T-helper 2 cell treated with Interferon-gamma antibody and Interleukin-4, amounts not matched to agents 5 μg/mL and 100 μg/mL, for 36 hours (primary cell): ENCODE results near the gene CTNND2.

Experiments used
- DNase-seq: peaks from one replicate; pipeline ENCODE4 v3.0.0; 2021; ENCODE audit warnings: low spot score
- H3K27ac Mint-ChIP-seq: one replicate; pipeline ENCODE4 v1.8.0; 2021; ENCODE audit warnings: mild to moderate bottlenecking, mixed read lengths
- H3K27me3 Mint-ChIP-seq: one replicate; pipeline ENCODE4 v1.8.0; 2021; ENCODE audit warnings: low read depth, mixed read lengths
- H3K36me3 Mint-ChIP-seq: one replicate; pipeline ENCODE4 v1.8.0; 2021; ENCODE audit warnings: low read depth, mixed read lengths
- H3K4me1 Mint-ChIP-seq: one replicate; pipeline ENCODE4 v1.8.0; 2021; ENCODE audit warnings: low read depth, mixed read lengths
- H3K4me3 Mint-ChIP-seq: one replicate; pipeline ENCODE4 v1.8.0; 2022; ENCODE audit warnings: mild to moderate bottlenecking, moderate library complexity, mixed read lengths
- H3K9me3 Mint-ChIP-seq: one replicate; pipeline ENCODE4 v1.8.0; 2021; ENCODE audit warnings: mixed read lengths

Gene CTNND2

DNA sequence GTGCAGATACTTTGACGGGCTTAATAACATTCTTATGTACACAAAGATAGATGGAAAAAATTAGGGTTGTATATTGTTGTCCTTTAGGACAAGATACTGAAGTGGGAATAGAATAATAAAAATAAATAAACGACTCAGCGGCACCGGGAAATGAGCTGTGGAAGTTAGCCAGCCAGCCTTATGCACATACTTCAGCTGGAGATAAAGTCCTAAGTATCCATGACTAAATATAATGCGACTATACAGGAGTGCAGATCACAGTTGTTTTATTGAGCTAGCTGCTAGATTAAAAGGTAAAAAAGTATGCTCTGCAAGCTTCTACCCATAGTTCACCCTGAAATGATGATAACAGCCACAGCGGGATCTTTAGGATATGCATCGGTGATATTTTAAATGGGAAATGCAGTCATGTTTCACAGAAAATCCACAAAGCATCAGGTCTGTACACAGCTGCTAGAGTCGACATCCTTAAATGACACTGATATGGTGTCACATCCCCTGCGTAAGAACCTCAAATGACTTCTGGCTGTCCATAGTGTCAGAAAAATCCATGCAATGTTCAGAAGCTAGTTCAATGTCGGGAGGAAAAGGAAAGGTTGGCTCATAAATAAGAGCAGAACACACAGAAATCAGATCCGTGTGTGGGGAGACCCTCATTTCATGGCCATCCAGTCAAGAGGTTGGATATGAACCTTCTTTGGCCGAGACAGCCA lies 750.4 kb downstream of the CTNND2 start:
- H3K4me3 Mint-ChIP-seq = no peak overlapping the region
- DNase-seq = no peak
- no peaks in the 10 kb centered on the region for H3K4me1 Mint-ChIP-seq
- no peak overlapping the region for H3K27ac Mint-ChIP-seq
- H3K36me3 Mint-ChIP-seq = no peaks in the 10 kb centered on the region
- no peaks in the 10 kb centered on the region for H3K27me3 Mint-ChIP-seq
- H3K9me3 Mint-ChIP-seq = no peaks in the 10 kb centered on the region

GRCh38 chr5:11152368-11152767 lies 751.9 kb downstream of the CTNND2 start:
- no peak for DNase-seq
- Mint-ChIP-seq H3K9me3 (no peaks in the 10 kb centered on the region), H3K27ac (no peak overlapping the region), H3K4me1 (no peaks in the 10 kb centered on the region), H3K36me3 (no peaks in the 10 kb centered on the region), H3K4me3 (no peak overlapping the region), H3K27me3 (no peaks in the 10 kb centered on the region)

GRCh38 chr5:11150976-11151375 lies 753.3 kb downstream of the CTNND2 start:
- Mint-ChIP-seq H3K4me1 (no peaks in the 10 kb centered on the region), H3K27me3 (no peaks in the 10 kb centered on the region), H3K4me3 (no peak overlapping the region), H3K27ac (no peak overlapping the region), H3K36me3 (no peaks in the 10 kb centered on the region), H3K9me3 (no peaks in the 10 kb centered on the region)
- DNase-seq = no peak

DNA sequence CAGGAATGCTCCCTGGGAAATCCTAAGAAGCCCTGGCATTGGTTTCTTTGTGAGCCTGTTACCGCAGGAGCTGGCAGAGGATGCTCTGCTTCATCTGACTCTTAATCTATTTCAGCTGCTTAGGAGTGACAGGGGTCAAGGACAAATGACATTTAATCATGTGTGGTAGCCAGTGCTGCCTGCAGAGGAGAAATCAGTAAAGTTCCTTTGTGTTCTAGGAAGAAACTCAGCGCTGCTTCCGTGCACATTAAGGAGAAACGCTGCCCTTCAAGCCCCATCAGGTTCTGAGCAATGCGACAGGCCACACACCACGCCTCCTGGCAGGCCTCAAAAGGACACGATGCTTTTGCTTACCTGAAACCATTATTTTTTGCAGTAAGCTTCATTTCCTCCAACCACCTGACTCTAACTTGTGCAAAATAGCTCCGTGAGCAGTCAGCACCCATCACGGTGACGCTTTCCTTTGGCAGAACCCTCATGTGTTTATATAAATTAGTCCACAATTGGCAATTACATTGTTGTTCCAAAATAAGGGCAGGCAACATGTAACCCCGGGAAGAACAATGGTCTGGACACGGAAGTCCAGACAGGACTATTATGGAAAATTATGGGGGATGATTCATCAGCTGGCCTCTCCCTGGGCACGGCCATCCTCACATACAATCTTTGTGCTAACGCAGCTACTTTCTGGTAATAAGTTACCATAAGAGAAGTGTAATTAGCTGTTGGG lies 755.3 kb downstream of the CTNND2 start:
- Mint-ChIP-seq H3K27ac (no peak overlapping the region), H3K4me3 (no peak overlapping the region), H3K36me3 (no peaks in the 10 kb centered on the region)

GRCh38 chr5:11146171-11146570 lies 758.1 kb downstream of the CTNND2 start:
- Mint-ChIP-seq H3K4me1 (no peaks in the 10 kb centered on the region), H3K36me3 (no peaks in the 10 kb centered on the region), H3K4me3 (no peak overlapping the region), H3K27ac (no peak overlapping the region), H3K9me3 (no peaks in the 10 kb centered on the region), H3K27me3 (no peaks in the 10 kb centered on the region)
- no peak for DNase-seq

More for the DNA sequence above, 755.3 kb downstream of the CTNND2 start:
- no peak for DNase-seq
- Mint-ChIP-seq H3K27me3 (no peaks in the 10 kb centered on the region), H3K4me1 (no peaks in the 10 kb centered on the region), H3K9me3 (no peaks in the 10 kb centered on the region)

- no peaks in the 10 kb centered on the region for H3K4me1 Mint-ChIP-seq
- H3K27me3 Mint-ChIP-seq = no peaks in the 10 kb centered on the region
- no peaks in the 10 kb centered on the region for H3K9me3 Mint-ChIP-seq
- no peak overlapping the region for H3K4me3 Mint-ChIP-seq
- H3K27ac Mint-ChIP-seq = no peak overlapping the region
- DNase-seq = peak; percentile 8
- H3K36me3 Mint-ChIP-seq = no peaks in the 10 kb centered on the region
These were observed 760.6 kb downstream of the CTNND2 start for GRCh38 chr5:11143456-11144267.

- Mint-ChIP-seq H3K36me3 (no peaks in the 10 kb centered on the region), H3K27me3 (no peaks in the 10 kb centered on the region), H3K4me1 (no peaks in the 10 kb centered on the region), H3K27ac (no peak overlapping the region), H3K4me3 (no peak overlapping the region), H3K9me3 (no peaks in the 10 kb centered on the region)
- DNase-seq = no peak
These were observed 764.9 kb downstream of the CTNND2 start for GRCh38 chr5:11139217-11139865.

- no peak overlapping the region for H3K27ac Mint-ChIP-seq
- no peaks in the 10 kb centered on the region for H3K9me3 Mint-ChIP-seq
- H3K4me1 Mint-ChIP-seq = no peaks in the 10 kb centered on the region
- DNase-seq = no peak
- no peaks in the 10 kb centered on the region for H3K27me3 Mint-ChIP-seq
- no peak overlapping the region for H3K4me3 Mint-ChIP-seq
- no peaks in the 10 kb centered on the region for H3K36me3 Mint-ChIP-seq
These were observed 774.1 kb downstream of the CTNND2 start for GRCh38 chr5:11130131-11130530.

- no peaks in the 10 kb centered on the region for H3K27me3 Mint-ChIP-seq
- no peaks in the 10 kb centered on the region for H3K36me3 Mint-ChIP-seq
- H3K27ac Mint-ChIP-seq = no peak overlapping the region
- DNase-seq = no peak
- no peaks in the 10 kb centered on the region for H3K4me1 Mint-ChIP-seq
- no peaks in the 10 kb centered on the region for H3K9me3 Mint-ChIP-seq
- no peak overlapping the region for H3K4me3 Mint-ChIP-seq
These were observed 776.2 kb downstream of the CTNND2 start for GRCh38 chr5:11128021-11128420.

- no peak for DNase-seq
- no peaks in the 10 kb centered on the region for H3K36me3 Mint-ChIP-seq
- H3K27me3 Mint-ChIP-seq = no peaks in the 10 kb centered on the region
- no peaks in the 10 kb centered on the region for H3K4me1 Mint-ChIP-seq
- H3K4me3 Mint-ChIP-seq = no peak overlapping the region
- no peaks in the 10 kb centered on the region for H3K9me3 Mint-ChIP-seq
- H3K27ac Mint-ChIP-seq = no peak overlapping the region
These were observed 777.4 kb downstream of the CTNND2 start for GRCh38 chr5:11126844-11127243.

- no peak overlapping the region for H3K27ac Mint-ChIP-seq
- no peak for DNase-seq
- no peaks in the 10 kb centered on the region for H3K27me3 Mint-ChIP-seq
- no peaks in the 10 kb centered on the region for H3K36me3 Mint-ChIP-seq
- no peaks in the 10 kb centered on the region for H3K9me3 Mint-ChIP-seq
- H3K4me3 Mint-ChIP-seq = no peak overlapping the region
- H3K4me1 Mint-ChIP-seq = no peaks in the 10 kb centered on the region
These were observed 782.4 kb downstream of the CTNND2 start for GRCh38 chr5:11121885-11122284.

GRCh38 chr5:11110128-11110527 lies 794.1 kb downstream of the CTNND2 start:
- no peaks in the 10 kb centered on the region for H3K27me3 Mint-ChIP-seq
- no peak overlapping the region for H3K27ac Mint-ChIP-seq

DNA sequence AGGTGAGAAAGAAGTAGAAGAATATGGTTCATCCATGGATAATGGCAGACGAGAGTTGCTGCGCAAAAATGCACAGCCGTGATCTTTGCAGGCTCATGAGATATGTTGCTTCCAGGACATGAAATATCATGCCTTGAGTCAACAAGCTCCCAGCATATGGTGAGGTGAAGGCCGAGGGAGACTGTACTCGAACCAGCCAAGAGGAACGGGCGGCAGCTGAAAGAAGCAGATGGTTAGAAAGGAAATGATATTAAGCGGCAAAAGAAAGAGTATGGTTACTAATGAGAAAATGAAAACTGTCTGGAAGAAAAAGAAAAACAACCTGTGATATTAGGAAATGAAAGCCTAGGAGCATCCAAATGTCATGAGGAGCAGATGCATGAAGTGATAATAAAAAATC lies 798.5 kb downstream of the CTNND2 start:
- no peak overlapping the region for H3K27ac Mint-ChIP-seq
- no peak for DNase-seq

More at GRCh38 chr5:11110128-11110527, 794.1 kb downstream of the CTNND2 start:
- DNase-seq = no peak
- H3K4me1 Mint-ChIP-seq = no peaks in the 10 kb centered on the region
- no peak overlapping the region for H3K4me3 Mint-ChIP-seq
- H3K9me3 Mint-ChIP-seq = no peaks in the 10 kb centered on the region
- no peaks in the 10 kb centered on the region for H3K36me3 Mint-ChIP-seq

More for the DNA sequence above, 798.5 kb downstream of the CTNND2 start:
- Mint-ChIP-seq H3K36me3 (no peaks in the 10 kb centered on the region), H3K4me1 (no peaks in the 10 kb centered on the region), H3K9me3 (no peaks in the 10 kb centered on the region), H3K27me3 (no peaks in the 10 kb centered on the region), H3K4me3 (no peak overlapping the region)
